HG02642 (cell line): ENCODE measurements around the gene FGR.

ENCODE experiments used
- ATAC-seq: cut with Tn5 transposase; IDR thresholded peaks from one replicate; pipeline ENCODE4 v1.9.1; 2021; ENCODE audit warnings: mild to moderate bottlenecking; ENCODE audit not compliant: unreplicated experiment, poor library complexity

FGR gene

DNA sequence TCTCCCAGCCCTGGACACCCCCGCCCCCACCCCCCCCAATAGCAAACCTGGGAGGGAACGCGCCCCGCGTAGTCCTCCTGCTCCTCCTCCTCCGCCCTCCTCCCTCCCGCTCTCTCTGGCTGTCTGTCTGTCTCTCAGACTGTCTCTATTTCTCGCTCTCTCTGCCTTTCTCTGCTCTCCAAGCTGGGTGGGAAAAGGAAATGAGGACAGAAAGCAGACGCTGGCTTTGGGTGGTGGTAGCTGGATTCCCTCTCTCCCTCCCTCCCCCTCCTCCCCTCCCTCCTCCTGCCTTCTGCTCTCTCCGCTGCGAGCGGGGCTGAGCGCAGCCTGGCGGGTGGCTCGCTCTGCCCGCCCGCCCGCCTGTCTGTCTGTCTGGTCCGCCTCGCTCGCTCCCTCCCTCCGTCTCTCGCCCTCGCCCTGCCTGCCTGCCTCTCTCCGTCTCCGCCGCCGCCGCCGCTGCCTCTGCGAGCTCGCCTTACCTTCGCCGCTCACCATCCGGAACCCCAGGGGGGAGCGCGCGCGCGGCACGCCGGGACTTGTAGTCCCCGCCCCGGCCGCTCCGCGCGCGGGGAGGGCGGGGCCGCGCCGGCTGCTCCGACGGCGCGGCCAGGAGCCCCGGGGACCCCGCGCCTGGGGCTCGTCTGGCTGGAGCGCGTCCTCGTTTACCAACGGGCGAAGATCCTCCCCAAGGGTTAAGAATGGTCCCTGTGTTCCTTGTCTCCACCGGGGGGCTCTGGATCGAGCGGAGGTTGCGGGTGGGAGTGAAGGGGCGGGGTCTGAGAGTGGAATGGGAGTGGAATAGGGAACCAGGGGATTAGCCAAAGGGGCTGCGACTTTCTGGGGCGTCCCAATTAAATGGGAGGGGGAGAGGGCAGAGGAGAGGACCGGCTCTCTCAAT, 31.1 kb downstream of the FGR start, which contains the start of gene AHDC1:
Gene AHDC1 (minus strand): TSS at position 464 of the 898 bp plus-strand sequence. CDS start 52,029 bp downstream, outside the sequence.
- peak; percentile 65 for ATAC-seq

- ATAC-seq, result no peak
Measured at GRCh38 chr1:27603309-27603680, 31.7 kb downstream of the FGR start.

DNA sequence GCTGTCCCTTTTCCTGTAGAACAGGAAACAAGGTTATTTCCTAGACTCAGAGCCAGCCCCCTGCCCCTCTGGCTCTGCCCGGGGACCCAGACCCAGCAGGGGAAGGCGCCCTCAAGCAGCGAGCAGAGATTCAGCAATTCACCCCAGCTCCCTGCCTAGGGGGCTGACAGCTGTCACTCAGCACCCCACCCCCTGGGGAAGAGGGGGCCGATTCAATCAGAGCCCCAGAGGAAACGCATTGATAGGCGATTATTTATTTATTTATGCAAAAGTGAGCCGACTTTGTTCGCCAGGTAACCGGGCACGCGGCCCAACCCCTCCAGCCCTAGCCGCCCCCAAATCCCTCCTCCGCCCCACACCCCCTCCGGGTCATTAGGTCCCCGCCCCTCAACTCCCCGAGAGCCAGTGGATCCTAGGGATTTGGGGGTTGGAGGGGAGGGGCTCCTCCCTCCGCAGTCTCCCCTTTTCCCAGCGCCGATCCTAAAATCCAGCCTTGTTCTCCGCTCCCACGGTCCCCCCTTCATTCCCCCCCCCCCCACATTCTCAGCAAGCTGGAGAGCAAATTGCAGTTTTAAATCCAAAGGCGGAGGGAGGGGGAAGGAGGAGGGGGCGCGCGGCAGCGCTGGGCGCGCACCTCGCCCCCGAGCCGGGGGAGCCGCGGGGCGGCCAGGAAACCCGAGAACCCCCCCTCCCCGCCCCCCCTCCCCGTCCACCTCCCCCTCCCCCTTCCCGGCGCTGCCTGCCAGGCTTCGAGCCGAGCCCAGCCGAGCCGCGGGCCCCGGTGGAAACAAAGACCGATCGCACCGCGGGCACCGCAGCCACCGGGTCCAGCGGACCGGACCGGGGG, 32.3 kb downstream of the FGR start:
- no peak for ATAC-seq

DNA sequence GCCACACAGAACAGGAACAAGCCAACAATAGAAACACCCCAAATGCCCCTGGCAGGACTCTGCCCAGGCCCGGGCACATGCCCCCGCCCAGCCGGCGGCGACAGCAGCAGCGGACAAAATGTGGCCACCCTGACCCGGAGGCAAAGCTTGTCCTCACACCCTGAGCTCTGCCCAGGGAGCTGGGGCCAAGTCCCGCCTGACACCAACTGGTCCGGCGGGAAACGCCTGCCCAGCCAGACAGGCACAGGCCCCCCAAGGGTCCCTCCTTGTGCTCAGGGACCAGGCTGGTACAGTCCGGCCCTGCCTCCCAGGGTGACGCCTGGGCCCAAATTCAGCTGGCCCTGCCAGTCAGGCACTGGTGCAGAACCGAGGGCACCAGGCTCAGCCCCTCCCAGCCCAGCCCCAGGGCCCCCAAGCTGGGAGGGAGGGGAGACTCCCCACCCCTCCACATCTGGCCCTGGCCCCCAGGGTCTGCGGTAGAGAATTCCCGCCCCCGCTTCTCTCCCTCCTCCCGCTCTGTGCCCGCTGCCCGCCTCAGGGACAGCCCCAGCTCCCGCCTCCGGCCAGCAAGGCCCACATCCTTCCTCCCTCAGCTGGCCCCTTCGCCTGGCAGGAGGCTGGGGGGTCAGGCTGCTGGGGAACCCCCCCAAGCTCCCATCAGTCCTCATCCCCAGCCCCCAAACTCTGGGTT, 33.1 kb downstream of the FGR start:
- no peak for ATAC-seq

GRCh38 chr1:27601321-27601770, 33.6 kb downstream of the FGR start:
- no peak for ATAC-seq

- no peak for ATAC-seq
Measured at GRCh38 chr1:27600498-27601175, 34.3 kb downstream of the FGR start.

- no peak for ATAC-seq
Measured at GRCh38 chr1:27599605-27600497, 35.1 kb downstream of the FGR start.

DNA sequence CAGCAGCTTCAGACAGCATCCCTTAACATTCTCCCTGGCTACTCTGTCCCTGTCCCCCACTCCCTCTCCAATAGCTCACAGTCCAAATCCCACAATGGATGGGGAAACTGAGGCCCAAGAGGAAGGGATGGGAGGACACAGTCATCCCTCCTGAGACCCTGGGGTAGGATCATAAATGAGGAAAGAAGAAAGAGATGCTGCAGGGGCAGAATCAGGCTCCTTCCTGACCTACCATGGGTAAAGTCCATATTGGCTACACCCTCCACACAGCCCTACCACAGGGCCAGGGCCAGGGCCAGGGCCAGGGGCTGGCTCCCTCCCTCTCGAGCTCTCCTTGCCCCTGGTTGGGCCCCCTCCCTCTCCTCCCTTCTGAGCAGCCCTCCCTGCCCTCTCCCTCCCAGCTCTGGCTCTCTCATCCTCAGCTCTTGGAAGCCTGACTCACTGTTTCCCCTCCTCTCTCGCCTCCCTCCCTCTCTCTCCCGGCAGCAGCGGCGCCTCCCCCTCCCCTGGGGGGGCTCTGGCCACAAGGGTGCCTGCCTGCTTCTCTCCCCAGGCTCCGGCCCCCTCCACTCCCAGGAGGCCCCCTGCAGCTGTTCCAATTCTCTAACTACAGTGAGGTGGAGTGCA, 36.0 kb downstream of the FGR start:
- no peak for ATAC-seq

DNA sequence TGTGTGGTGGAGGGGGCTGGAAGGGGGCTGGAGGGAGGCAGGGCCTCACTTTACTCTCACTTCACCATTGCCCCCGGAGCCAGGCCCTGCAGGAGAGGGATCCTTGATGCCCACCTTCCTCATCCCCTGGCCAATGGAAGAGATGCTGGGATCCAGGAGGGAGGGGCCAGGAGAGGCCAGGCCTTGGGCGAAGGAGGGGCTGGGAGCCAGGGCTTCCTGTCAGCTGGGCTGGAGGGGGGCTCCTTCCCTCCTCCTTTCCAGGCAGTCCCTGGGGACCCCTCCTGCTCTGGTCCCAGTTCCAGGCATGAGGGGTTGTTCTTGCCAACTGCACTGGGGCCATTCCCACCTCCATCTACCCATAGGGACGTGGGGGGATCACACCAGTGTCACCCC, 36.7 kb downstream of the FGR start:
- ATAC-seq, result no peak

GRCh38 chr1:27597516-27598294, 37.3 kb downstream of the FGR start:
- ATAC-seq, result no peak

DNA sequence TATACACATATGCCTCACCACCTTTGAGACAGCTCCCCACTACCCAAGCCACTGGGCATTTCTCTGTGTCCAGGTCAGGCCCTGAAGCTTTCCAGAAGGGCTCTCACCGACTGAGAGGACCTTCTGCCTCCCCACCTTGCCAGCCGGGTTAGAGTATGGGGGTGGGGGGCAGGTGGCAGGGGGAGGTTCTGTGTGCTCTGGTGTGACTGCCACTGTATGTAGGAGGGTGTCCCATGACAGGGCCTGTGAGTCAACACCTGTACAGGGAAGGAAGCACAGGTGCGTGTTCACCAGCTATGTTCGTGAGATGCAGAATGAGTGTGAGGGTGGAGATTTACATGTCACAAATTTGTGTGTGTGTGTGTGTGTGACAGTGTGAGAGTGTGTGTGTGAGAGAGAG, 38.0 kb downstream of the FGR start:
- ATAC-seq, result no peak

- no peak for ATAC-seq
Measured at GRCh38 chr1:27596261-27596660, 38.7 kb downstream of the FGR start.

DNA sequence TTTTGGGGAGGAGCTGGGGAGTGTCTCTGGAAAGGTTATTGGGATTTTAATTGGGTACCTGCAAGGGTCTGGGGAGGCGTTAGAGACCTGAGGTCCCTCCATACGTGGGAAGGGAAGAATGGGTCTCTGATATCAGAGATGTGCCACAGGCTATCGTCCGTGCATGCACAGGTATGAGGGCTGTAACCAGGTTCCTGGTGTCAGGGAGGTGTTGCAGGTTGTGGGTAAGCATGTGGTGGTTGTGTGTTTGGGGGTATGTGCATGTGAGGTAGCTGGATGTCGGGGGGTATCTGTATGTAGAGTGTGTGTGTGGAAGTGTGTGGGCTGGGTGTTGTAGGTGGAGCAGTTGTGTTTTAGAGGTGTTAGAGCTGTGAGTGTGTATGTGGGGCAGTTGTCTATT, 39.4 kb downstream of the FGR start:
- no peak for ATAC-seq

GRCh38 chr1:27594564-27595510, 40.1 kb downstream of the FGR start:
- ATAC-seq, result no peak

DNA sequence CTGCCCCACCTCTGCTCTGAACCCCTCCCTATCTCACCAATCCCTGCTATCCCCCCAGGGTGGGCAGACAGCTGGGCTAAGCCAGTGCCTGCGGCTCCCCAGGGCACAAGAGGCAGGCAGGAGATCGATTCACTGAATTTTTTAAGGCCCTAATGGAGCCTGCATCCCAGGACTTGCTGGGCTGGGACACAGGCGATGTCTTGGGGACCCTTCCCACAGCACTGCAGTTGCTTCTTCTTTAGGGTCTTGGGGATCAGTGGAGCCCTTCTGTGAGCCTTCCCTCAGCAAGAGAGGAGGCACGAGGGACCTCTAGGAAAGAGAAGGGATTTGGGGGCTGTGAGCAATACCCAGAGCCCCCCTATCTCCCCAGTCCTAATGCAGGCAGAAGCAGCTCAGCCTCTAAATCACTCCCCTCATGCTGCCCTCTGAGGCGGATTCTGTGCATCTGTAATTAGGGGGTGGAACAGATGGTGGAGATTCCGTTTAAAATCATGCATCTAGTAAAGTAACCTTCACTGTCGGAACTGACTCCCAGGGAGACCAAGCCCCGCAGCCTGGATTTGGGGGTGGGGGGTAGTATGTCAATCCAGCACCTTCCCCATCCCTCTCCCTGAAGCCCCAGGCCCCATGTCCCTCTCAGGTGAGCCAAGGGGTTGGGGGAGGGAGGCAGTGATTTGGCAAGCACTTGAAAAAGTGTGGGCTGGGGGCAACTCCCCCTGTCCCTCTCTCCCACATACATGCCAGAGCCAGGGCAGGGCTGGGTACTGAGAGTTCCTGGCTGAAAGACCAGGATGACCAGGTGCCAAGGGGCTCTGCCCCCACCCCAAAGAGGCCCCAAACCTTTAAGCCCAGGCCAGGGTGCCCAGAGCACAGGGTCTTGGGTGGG, 41.1 kb downstream of the FGR start:
- ATAC-seq, result no peak
